ENCODE measurements around the gene COMMD1. TPM values are rescaled to one million over a fixed set of nuclear protein-coding genes. Genes with fewer than 3 reads are reported as not detected.
"Not testable (repeated sequence)": the region's sequence is repeated elsewhere in the genome, so short reads cannot be mapped to it uniquely, and the experiment has no call there.

COMMD1 gene
- total and polyA plus RNA-seq, 2 donors (not counting 1 experiment from before 2014, with no cell fraction given) = 38.6 to 49.3 TPM

GRCh38 chr2:61877571-61878245 is 27.8 kb upstream of the COMMD1 start:
- H3K27me3 ChIP-seq (ENCODE audit: control insufficient read depth, insufficient read depth, low read length) = no peaks in the 10 kb centered on the region
- TF ChIP-seq EZH2 (IDR thresholded peaks at IDR 0.05; ENCODE audit: low read length, missing control alignments) (no peak), CTCF (conservative IDR thresholded peaks at IDR 0.05 in 1 of 2, IDR thresholded peaks at IDR 0.05 in 1 of 2; ENCODE audit: low read depth in 1 of 2, low read length in 2 of 2) (no peak)
- no peak overlapping the region for H3K4me3 ChIP-seq (replicated peaks in 1 of 4; ENCODE audit: control extremely low read depth in 1 of 4, insufficient read depth in 1 of 4, low read depth in 3 of 4, low read length in 4 of 4)
- no peak overlapping the region for H2AFZ ChIP-seq (ENCODE audit: low read length)
- no peaks in the 10 kb centered on the region for H3K79me2 ChIP-seq (ENCODE audit: control insufficient read depth, insufficient read depth, low read length)
- H3K9me3 ChIP-seq (ENCODE audit: control insufficient read depth, insufficient read depth, low read depth, low read length) = no peaks in the 10 kb centered on the region
- H3K4me1 ChIP-seq (ENCODE audit: control insufficient read depth, extremely low read depth, insufficient read depth, low read length) = no peaks in the 10 kb centered on the region
- H3K36me3 ChIP-seq (ENCODE audit: control insufficient read depth, insufficient read depth, low read length) = peaks cover 10% of the 10 kb centered on the region
- DNase-seq (ENCODE audit: low read depth in 2 of 2) = no peak
- no peak overlapping the region for H3K9ac ChIP-seq (ENCODE audit: insufficient read depth, low read length)
- H4K20me1 ChIP-seq (ENCODE audit: control insufficient read depth, extremely low read depth, insufficient read depth, low read length) = no peaks in the 10 kb centered on the region
- no peak overlapping the region for H3K27ac ChIP-seq (ENCODE audit: insufficient read depth, low read length)
- no peak overlapping the region for H3K4me2 ChIP-seq (ENCODE audit: extremely low read depth, insufficient read depth, low read length)

GRCh38 chr2:61878761-61879160 is 26.7 kb upstream of the COMMD1 start:
- DNase-seq (ENCODE audit: low read depth in 2 of 2) = no peak

GRCh38 chr2:61879351-61879750 is 26.1 kb upstream of the COMMD1 start:
- peaks cover 11% of the 10 kb centered on the region for H3K36me3 ChIP-seq (ENCODE audit: control insufficient read depth, insufficient read depth, low read length)
- not testable (repeated sequence) for H3K9ac ChIP-seq (ENCODE audit: insufficient read depth, low read length); H3K79me2 ChIP-seq (ENCODE audit: control insufficient read depth, insufficient read depth, low read length); H3K27ac ChIP-seq (ENCODE audit: insufficient read depth, low read length); DNase-seq (ENCODE audit: low read depth in 2 of 2); H3K27me3 ChIP-seq (ENCODE audit: control insufficient read depth, insufficient read depth, low read length); H3K4me1 ChIP-seq (ENCODE audit: control insufficient read depth, extremely low read depth, insufficient read depth, low read length); H3K4me3 ChIP-seq (replicated peaks in 1 of 4; ENCODE audit: control extremely low read depth in 1 of 4, insufficient read depth in 1 of 4, low read depth in 3 of 4, low read length in 4 of 4); H2AFZ ChIP-seq (ENCODE audit: low read length); H3K9me3 ChIP-seq (ENCODE audit: control insufficient read depth, insufficient read depth, low read depth, low read length); H3K4me2 ChIP-seq (ENCODE audit: extremely low read depth, insufficient read depth, low read length); H4K20me1 ChIP-seq (ENCODE audit: control insufficient read depth, extremely low read depth, insufficient read depth, low read length)

More at GRCh38 chr2:61878761-61879160, 26.7 kb upstream of the COMMD1 start:
- Histone ChIP-seq H3K79me2 (ENCODE audit: control insufficient read depth, insufficient read depth, low read length) (peaks cover 2% of the 10 kb centered on the region), H3K36me3 (ENCODE audit: control insufficient read depth, insufficient read depth, low read length) (peaks cover 9% of the 10 kb centered on the region), H3K9ac (ENCODE audit: insufficient read depth, low read length) (no peak overlapping the region), H3K27me3 (ENCODE audit: control insufficient read depth, insufficient read depth, low read length) (no peaks in the 10 kb centered on the region), H2AFZ (ENCODE audit: low read length) (no peak overlapping the region), H3K27ac (ENCODE audit: insufficient read depth, low read length) (no peak overlapping the region), H3K4me1 (ENCODE audit: control insufficient read depth, extremely low read depth, insufficient read depth, low read length) (no peaks in the 10 kb centered on the region), H3K4me2 (ENCODE audit: extremely low read depth, insufficient read depth, low read length) (no peak overlapping the region), H4K20me1 (ENCODE audit: control insufficient read depth, extremely low read depth, insufficient read depth, low read length) (no peaks in the 10 kb centered on the region), H3K9me3 (ENCODE audit: control insufficient read depth, insufficient read depth, low read depth, low read length) (no peaks in the 10 kb centered on the region), H3K4me3 (replicated peaks in 1 of 4; ENCODE audit: control extremely low read depth in 1 of 4, insufficient read depth in 1 of 4, low read depth in 3 of 4, low read length in 4 of 4) (no peak overlapping the region)
- TF ChIP-seq EZH2 (IDR thresholded peaks at IDR 0.05; ENCODE audit: low read length, missing control alignments) = no peak
- TF ChIP-seq CTCF (conservative IDR thresholded peaks at IDR 0.05 in 1 of 2, IDR thresholded peaks at IDR 0.05 in 1 of 2; ENCODE audit: low read depth in 1 of 2, low read length in 2 of 2) = no peak
